ENCODE measurements around the gene RAE1. TPM values are rescaled to one million over a fixed set of nuclear protein-coding genes. Genes with fewer than 3 reads are reported as not detected.

Gene RAE1
- total and polyA plus RNA-seq, 2 of the 8 experiments (the other 6 are each of a cell fraction or from before 2014, with no cell fraction given): 35.9 to 44.9 TPM

DNA sequence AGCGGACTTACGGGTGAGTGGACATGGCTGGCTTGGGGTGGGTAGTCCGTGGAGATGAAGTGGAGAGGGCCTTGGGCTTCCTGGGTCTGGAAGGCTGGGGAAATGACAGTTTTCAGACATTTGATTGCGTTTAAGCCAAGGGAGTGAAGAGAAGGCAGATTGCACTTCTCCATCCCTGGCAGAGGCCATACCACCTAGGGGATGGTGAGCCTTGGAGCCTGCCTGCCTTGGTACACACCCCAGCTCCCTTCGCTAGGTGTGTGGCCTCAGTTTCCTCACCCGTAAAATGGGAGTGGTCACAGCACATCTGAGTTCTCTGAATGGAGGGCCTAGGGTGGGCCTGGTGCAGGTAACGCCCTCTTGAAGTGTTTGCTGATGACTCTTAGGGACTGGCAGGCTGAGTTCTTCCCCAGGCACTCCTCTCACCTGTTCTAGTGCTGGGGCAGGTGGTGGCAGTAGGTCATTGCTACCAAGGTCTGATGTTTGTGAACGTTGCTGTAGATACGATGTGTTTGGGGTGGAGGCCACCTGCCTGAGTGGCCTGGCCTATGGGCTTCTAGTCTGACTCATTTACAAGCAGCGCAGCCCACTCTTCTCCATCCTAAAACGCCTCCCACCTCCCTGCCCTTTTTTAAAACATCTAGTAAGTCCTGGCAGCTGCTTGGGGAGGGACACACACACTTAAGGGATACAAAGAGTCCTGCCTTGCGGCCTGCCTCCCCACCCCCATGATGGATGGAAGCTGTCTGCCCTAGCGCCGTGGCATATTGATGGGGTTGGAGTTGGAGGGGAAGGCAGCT lies 42.5 kb downstream of the RAE1 start (continued):
- TF ChIP-seq, protein P1, sequence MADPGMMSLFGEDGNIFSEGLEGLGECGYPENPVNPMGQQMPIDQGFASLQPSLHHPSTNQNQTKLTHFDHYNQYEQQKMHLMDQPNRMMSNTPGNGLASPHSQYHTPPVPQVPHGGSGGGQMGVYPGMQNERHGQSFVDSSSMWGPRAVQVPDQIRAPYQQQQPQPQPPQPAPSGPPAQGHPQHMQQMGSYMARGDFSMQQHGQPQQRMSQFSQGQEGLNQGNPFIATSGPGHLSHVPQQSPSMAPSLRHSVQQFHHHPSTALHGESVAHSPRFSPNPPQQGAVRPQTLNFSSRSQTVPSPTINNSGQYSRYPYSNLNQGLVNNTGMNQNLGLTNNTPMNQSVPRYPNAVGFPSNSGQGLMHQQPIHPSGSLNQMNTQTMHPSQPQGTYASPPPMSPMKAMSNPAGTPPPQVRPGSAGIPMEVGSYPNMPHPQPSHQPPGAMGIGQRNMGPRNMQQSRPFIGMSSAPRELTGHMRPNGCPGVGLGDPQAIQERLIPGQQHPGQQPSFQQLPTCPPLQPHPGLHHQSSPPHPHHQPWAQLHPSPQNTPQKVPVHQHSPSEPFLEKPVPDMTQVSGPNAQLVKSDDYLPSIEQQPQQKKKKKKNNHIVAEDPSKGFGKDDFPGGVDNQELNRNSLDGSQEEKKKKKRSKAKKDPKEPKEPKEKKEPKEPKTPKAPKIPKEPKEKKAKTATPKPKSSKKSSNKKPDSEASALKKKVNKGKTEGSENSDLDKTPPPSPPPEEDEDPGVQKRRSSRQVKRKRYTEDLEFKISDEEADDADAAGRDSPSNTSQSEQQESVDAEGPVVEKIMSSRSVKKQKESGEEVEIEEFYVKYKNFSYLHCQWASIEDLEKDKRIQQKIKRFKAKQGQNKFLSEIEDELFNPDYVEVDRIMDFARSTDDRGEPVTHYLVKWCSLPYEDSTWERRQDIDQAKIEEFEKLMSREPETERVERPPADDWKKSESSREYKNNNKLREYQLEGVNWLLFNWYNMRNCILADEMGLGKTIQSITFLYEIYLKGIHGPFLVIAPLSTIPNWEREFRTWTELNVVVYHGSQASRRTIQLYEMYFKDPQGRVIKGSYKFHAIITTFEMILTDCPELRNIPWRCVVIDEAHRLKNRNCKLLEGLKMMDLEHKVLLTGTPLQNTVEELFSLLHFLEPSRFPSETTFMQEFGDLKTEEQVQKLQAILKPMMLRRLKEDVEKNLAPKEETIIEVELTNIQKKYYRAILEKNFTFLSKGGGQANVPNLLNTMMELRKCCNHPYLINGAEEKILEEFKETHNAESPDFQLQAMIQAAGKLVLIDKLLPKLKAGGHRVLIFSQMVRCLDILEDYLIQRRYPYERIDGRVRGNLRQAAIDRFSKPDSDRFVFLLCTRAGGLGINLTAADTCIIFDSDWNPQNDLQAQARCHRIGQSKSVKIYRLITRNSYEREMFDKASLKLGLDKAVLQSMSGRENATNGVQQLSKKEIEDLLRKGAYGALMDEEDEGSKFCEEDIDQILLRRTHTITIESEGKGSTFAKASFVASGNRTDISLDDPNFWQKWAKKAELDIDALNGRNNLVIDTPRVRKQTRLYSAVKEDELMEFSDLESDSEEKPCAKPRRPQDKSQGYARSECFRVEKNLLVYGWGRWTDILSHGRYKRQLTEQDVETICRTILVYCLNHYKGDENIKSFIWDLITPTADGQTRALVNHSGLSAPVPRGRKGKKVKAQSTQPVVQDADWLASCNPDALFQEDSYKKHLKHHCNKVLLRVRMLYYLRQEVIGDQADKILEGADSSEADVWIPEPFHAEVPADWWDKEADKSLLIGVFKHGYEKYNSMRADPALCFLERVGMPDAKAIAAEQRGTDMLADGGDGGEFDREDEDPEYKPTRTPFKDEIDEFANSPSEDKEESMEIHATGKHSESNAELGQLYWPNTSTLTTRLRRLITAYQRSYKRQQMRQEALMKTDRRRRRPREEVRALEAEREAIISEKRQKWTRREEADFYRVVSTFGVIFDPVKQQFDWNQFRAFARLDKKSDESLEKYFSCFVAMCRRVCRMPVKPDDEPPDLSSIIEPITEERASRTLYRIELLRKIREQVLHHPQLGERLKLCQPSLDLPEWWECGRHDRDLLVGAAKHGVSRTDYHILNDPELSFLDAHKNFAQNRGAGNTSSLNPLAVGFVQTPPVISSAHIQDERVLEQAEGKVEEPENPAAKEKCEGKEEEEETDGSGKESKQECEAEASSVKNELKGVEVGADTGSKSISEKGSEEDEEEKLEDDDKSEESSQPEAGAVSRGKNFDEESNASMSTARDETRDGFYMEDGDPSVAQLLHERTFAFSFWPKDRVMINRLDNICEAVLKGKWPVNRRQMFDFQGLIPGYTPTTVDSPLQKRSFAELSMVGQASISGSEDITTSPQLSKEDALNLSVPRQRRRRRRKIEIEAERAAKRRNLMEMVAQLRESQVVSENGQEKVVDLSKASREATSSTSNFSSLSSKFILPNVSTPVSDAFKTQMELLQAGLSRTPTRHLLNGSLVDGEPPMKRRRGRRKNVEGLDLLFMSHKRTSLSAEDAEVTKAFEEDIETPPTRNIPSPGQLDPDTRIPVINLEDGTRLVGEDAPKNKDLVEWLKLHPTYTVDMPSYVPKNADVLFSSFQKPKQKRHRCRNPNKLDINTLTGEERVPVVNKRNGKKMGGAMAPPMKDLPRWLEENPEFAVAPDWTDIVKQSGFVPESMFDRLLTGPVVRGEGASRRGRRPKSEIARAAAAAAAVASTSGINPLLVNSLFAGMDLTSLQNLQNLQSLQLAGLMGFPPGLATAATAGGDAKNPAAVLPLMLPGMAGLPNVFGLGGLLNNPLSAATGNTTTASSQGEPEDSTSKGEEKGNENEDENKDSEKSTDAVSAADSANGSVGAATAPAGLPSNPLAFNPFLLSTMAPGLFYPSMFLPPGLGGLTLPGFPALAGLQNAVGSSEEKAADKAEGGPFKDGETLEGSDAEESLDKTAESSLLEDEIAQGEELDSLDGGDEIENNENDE (IDR thresholded peaks at IDR 0.05; ENCODE audit: insufficient replicate concordance, low read length): no peak
- TF ChIP-seq SP2 (IDR thresholded peaks at IDR 0.05; ENCODE audit: low read length): no peak
- TF ChIP-seq CHD1 (IDR thresholded peaks at IDR 0.05; ENCODE audit: low read depth, low read length): no peak
- TF ChIP-seq, protein P2, sequence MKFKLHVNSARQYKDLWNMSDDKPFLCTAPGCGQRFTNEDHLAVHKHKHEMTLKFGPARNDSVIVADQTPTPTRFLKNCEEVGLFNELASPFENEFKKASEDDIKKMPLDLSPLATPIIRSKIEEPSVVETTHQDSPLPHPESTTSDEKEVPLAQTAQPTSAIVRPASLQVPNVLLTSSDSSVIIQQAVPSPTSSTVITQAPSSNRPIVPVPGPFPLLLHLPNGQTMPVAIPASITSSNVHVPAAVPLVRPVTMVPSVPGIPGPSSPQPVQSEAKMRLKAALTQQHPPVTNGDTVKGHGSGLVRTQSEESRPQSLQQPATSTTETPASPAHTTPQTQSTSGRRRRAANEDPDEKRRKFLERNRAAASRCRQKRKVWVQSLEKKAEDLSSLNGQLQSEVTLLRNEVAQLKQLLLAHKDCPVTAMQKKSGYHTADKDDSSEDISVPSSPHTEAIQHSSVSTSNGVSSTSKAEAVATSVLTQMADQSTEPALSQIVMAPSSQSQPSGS (IDR thresholded peaks at IDR 0.05; ENCODE audit: low read length): no peak

All from H1 (cell line).